SH-SY5Y (cell line): Measurements from ENCODE around the gene TBX2.

Experiments used
- GATA2 ChIP-seq: IDR thresholded peaks from 2 replicates; pipeline ENCODE4 v1.6.1; 2011; ENCODE audit warnings: mild to moderate bottlenecking, low read depth, low read length
- GATA3 ChIP-seq: IDR thresholded peaks from 2 replicates; pipeline ENCODE4 v1.6.1; 2011; ENCODE audit warnings: low read depth, mild to moderate bottlenecking, low read length, moderate library complexity

DNA sequence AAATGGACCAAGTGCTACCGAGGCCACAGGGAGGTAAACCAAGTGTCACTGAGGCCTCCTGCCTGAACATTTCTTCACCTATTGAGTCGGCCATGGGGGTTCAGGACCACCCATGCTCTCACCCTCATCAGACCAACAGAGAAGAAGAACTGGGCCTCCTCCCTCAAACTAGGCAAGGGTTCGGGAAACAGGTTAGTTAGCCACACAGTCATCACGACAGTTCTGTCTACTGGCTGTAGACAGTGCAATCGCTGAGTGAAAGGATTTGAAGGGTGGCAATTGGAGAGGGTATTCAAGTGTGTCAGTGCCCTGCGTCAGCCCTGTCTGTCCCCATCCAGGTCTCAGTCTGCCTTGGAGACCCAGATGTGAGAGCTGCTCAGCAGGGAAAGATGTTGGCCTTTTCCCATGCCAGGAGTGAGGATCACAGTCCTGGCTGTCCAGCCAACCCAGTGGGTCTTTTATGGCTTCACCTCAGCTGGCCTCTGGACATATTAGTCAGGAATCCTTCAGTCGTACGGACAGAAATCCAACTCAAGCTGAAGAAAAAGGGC is 19.9 kb downstream of the TBX2 start:
- TF ChIP-seq GATA3 (no peak), GATA2 (no peak)
